ENCODE results near the gene SCNM1. TPM values are rescaled to one million over a fixed set of nuclear protein-coding genes. Genes with fewer than 3 reads are reported as not detected.

Gene SCNM1
- total and polyA plus RNA-seq, 9 of the 15 experiments (the other 6 are each of a cell fraction or from before 2014, with no cell fraction given) = 17.2 to 204 (median 63.0) TPM

DNA sequence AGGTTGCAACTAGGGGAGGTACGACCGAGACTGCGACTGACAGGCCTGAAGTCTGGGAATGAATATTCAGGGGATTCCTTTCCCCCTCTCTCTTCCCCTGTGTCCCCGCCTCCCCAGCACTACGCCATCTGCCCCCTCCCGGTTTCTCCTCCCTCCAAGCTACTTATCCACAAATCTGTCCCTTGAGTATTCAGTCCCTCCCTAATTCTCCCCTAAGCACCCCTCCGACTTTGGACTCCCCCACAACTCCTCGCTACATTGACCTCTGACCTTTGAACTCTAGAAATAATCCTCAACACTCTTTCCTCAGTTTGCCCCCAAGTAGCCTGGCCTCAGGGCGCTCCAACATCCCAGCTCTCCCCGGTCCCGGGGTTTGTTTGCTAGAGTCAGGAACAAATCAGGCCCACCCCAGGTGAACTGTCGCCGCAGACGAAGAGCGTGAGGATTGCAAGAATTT is 635 bp upstream of the SCNM1 start (continued):
- TF ChIP-seq, protein P1, sequence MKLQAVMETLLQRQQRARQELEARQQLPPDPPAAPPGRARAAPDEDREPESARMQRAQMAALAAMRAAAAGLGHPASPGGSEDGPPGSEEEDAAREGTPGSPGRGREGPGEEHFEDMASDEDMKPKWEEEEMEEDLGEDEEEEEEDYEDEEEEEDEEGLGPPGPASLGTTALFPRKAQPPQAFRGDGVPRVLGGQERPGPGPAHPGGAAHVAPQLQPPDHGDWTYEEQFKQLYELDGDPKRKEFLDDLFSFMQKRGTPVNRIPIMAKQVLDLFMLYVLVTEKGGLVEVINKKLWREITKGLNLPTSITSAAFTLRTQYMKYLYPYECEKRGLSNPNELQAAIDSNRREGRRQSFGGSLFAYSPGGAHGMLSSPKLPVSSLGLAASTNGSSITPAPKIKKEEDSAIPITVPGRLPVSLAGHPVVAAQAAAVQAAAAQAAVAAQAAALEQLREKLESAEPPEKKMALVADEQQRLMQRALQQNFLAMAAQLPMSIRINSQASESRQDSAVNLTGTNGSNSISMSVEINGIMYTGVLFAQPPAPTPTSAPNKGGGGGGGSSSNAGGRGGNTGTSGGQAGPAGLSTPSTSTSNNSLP (IDR thresholded peaks at IDR 0.05; ENCODE audit: borderline replicate concordance, low read depth, low read length) = no peak
- TF ChIP-seq, protein P2, sequence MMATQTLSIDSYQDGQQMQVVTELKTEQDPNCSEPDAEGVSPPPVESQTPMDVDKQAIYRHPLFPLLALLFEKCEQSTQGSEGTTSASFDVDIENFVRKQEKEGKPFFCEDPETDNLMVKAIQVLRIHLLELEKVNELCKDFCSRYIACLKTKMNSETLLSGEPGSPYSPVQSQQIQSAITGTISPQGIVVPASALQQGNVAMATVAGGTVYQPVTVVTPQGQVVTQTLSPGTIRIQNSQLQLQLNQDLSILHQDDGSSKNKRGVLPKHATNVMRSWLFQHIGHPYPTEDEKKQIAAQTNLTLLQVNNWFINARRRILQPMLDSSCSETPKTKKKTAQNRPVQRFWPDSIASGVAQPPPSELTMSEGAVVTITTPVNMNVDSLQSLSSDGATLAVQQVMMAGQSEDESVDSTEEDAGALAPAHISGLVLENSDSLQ (IDR thresholded peaks at IDR 0.05) = peak; percentile 47; the same call in 1 of the 2 replicates
- TF ChIP-seq, protein P3, sequence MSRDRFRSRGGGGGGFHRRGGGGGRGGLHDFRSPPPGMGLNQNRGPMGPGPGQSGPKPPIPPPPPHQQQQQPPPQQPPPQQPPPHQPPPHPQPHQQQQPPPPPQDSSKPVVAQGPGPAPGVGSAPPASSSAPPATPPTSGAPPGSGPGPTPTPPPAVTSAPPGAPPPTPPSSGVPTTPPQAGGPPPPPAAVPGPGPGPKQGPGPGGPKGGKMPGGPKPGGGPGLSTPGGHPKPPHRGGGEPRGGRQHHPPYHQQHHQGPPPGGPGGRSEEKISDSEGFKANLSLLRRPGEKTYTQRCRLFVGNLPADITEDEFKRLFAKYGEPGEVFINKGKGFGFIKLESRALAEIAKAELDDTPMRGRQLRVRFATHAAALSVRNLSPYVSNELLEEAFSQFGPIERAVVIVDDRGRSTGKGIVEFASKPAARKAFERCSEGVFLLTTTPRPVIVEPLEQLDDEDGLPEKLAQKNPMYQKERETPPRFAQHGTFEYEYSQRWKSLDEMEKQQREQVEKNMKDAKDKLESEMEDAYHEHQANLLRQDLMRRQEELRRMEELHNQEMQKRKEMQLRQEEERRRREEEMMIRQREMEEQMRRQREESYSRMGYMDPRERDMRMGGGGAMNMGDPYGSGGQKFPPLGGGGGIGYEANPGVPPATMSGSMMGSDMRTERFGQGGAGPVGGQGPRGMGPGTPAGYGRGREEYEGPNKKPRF (IDR thresholded peaks at IDR 0.05; ENCODE audit: low read depth, low read length) = no peak
- no peak for TF ChIP-seq ZNF583 (CRISPR knock-in tag; IDR thresholded peaks at IDR 0.05)
- TF ChIP-seq PCBP2 (IDR thresholded peaks at IDR 0.05; ENCODE audit: low read depth, low read length, poor library complexity, severe bottlenecking) = no peak
